GM18511 (cell line): ENCODE measurements around the gene PCDH15.

Experiments
- ATAC-seq: cut with Tn5 transposase; IDR thresholded peaks from one replicate; pipeline ENCODE4 v1.9.1; 2021; ENCODE audit warnings: mild to moderate bottlenecking, moderate library complexity; ENCODE audit not compliant: unreplicated experiment

The PCDH15 gene

DNA sequence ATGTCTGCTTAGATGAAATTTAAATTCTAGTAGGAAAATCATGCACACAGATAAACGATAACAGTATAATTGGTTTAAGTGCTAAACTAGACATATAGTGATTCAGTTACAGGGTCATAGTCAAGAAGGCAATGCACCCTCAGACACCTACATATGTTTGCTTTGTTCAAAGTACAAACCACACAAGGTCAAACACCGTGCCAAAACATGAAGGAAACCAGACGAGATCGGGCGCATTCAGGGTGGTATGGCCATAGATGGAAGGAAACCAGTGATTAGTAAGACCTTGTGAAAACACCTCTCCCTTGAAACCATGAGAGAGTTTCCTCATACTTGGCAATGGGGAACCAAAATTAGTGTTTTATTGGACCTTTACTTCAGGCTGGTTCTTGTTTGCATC lies 906.9 kb downstream of the PCDH15 start:
- ATAC-seq = no peak

GRCh38 chr10:53893061-53893460 lies 908.0 kb downstream of the PCDH15 start:
- no peak for ATAC-seq

DNA sequence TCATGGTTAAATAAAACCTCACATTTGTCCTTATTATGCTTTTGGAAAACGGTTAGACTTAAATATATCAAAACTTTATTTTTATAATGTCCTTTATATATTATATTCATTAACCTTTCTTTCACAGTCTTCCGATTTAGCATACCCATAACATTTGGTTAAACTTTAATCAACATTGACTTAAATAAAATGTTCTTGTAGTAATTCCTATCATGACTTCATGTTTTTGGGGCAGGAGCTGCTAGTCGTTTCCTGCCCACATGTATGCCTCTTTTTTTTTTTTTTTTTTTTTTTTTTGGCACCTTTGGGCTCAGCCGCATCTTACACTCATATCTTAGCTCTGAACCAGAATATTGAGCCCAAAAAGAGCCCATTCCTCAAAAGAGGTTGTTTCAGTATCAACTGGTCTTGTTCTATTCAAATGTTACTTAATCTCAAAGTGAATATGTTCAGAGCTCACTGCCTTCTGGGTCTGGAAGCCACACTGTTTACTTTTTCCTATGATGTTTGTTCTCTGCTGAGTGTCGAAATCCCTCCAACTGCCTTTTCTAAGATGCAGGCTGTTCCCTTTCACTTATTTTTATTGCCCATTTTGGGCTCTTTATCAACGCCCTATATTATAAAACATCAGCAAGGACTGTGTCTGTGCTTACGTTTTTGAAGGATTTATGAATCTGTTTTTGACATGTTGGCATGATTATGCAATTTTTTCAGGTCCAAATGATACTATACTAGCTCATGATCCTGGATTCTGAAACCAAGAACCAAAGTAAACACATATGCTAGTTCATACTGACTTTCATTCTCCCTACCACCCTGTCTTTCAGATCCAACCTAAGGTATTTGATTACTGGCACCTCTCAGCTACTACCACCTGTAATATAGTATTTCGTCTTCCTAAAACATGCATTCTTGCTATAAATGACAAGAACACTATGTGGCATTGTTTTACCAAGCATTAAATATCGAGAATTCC lies 914.4 kb downstream of the PCDH15 start:
- no peak for ATAC-seq

DNA sequence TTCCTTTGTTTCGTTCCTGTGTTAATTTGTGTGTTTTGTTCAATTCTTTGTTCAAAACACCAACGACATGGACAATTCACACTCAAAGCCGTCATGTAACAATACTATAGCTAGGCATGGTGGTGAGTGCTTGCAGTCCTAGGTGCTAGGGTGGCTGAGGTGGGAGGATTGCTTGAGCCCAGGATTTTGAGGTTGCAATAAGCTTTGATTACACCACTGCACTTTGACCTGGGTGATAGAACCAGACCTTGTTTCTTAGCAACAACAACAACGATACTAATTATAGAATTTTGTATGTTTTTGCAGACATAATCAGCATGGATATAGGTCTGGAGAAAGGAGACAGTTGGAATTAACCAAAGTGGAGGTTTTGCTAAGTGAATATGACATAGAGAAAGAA lies 936.2 kb downstream of the PCDH15 start:
- ATAC-seq = no peak

GRCh38 chr10:53852450-53853175 lies 948.4 kb downstream of the PCDH15 start:
- no peak for ATAC-seq

GRCh38 chr10:53846809-53847208 lies 954.2 kb downstream of the PCDH15 start:
- no peak for ATAC-seq

- ATAC-seq = no peak
Measured at GRCh38 chr10:53843736-53844362, 957.2 kb downstream of the PCDH15 start.

DNA sequence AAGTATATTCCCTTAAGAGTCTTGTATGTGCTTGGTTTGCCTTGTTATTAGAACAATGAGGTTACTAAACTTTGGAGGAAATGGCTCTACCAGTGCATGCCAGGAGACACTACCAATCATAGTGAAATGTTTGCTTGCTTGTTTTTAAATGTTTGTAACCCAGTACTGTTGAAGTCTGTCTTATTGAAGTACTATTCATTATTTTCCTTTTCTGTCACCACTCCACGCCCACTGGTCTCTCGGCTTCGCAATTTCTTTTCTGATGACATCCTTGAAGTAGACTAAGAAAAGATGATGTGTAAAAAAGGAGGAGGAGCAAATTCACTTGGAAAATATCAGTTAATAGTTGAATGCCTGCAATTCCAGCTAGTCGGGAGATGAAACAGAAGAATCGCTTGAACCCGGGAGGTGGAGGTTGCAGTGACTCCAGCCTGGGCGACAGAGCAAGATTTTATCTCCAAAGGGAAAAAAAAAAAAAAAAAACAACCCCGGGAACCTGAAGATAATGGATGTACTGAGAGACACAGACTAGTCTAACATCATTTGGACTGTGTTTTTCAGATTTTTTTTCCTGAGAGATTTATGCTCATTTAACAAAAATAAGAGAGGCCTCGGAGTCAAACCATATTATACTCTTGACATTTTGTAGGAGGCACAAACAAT lies 959.4 kb downstream of the PCDH15 start:
- ATAC-seq = no peak

- ATAC-seq = no peak
Measured at GRCh38 chr10:53840653-53841052, 960.4 kb downstream of the PCDH15 start.

DNA sequence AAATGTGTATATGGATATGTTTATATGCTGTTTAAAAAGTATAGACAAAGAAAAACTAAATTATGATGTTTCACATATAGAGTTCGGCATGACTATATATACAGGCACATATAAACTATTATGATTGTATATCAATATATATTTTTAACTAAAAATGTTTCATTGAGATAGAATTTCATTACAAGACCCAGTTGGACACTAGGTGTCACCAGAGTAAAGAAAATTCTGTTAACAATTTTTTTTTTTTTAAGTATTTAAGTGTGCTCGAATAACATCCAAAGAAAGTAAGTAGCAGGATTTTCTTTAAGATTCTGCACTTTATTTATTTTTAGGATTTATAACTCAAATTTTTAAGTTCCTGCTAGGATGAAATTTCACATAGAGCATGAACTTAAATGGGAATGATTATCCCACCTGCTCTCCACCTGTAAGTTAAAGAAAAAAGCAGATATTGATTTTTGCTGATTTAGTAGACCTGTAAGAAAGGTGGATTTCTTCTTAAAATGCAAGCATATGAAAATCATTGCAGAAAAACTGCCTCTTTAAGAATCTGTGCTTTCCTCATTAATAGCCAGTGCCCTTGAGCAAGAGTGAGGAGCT lies 961.5 kb downstream of the PCDH15 start:
- no peak for ATAC-seq

DNA sequence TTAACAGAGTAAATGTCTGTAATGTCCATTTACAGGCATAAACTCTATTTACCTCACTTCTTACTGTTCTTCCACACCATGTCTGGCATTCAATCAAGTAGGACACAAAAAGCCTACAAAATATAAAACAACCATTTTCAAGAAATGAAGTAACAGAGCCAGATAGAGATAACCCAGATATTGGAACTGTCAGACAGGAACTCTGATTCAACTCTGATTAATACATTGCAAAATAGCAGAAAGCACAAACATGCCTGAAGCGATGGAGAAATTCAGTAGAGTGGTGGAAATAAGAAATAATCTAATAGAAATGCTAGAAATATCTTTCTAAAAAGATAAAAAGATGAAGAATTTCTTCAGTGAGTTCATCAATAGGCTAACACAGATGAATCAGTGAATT lies 964.4 kb downstream of the PCDH15 start:
- no peak for ATAC-seq

GRCh38 chr10:53833908-53834307 lies 967.1 kb downstream of the PCDH15 start:
- ATAC-seq = no peak

- no peak for ATAC-seq
Measured at GRCh38 chr10:53827261-53827660, 973.8 kb downstream of the PCDH15 start.

DNA sequence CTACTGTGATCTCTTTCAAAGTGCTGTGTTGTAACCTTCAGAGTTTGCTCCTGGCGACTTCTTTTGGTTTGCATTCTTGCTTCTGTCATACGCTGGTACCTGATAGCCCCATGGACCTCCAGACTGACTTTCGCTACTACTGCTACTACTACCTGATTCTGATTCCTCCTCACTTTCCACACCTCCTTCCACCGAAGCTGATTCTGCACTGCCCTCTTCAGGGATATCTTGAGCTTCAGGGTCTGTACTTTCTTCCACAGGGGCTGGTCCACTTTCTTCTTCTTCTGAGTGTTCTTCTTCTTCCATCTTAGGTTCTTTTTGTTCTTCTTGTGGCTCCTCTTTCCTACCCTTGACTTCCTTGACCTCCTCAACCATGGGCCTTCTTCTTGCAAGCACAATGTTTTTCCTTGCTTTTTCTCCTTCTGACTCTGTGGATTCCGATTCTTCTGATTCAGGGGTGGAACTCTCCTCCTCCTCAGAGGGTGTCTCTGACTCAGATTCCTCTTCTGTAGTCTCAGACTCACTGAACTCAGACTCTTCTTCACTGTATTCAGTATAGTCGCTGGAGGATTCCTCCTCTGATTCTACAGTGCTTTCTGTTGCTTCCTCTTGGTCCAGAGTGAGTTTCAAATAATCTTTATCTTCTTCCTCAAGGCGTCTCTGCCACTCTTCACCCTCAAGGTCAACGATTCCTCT lies 992.2 kb downstream of the PCDH15 start:
- no peak for ATAC-seq

DNA sequence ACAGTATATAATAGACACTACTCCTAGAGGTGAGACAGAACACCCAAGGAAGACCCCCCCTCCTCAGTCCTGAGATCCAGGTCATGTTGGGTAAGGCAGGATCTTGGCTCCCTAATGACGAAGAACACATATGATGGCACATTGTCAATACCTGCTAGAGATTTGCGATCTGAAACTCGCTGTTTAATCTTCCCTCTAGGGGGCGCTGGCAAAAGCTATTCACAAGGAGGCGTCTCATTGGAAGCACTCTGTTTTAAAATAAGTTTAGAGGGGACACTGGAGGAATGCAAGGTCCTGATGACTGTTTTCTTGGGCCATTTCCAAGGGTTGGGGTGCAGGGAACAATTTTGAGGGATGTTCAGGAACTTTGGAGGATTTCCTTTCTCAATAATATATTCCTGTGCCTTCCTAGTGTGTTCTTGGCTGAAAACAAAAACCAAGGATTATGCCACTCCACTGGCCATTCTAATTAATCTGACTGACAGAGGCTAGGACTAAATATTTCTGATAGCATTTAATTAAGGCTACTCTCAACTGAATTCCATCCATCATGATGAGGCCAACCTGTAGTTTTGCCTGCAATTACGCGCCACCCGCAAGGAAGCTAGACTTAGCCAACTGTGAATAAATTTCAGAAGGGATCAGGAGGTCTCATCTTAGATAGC lies 1014.7 kb downstream of the PCDH15 start:
- ATAC-seq = no peak

DNA sequence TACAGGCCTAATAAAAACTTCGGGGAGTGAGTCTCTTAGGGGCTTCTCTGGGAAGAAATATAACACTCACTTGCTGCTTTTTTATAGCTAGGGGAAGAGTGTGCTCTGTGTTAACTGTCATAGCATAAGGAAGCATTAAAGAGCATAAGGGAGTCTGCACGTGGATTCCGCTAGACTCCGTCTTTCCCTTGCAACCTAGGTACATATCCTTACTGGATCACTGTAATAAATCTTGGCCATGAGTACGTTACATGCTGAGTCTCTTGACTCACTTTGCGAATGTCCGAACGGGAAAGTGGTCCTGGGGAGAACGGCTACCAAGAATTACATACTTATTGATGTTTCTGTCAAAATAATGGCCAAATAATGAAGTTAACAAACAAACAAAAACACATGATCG lies 1029.3 kb downstream of the PCDH15 start:
- ATAC-seq = no peak

- no peak for ATAC-seq
Measured at GRCh38 chr10:53770903-53771302, 1030.1 kb downstream of the PCDH15 start.

DNA sequence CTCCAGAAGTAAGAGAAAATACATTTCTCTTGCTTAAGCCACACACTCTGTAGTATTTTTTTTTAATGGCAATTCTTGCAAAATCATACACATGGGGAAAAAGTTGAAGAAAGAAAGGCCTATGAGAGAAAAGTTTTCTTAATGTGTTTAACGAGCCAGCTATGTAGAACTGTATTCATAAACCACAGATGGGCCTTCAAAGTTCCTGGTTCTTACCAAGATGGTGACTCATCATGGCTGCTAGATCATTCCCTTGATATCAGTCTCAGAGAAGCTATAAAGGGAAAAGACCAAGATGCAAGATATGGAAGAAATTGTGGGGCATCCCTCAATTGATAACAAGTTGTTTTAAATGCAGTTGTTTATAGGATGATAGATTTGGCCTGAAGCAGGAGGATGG lies 1035.7 kb downstream of the PCDH15 start:
- ATAC-seq = no peak

DNA sequence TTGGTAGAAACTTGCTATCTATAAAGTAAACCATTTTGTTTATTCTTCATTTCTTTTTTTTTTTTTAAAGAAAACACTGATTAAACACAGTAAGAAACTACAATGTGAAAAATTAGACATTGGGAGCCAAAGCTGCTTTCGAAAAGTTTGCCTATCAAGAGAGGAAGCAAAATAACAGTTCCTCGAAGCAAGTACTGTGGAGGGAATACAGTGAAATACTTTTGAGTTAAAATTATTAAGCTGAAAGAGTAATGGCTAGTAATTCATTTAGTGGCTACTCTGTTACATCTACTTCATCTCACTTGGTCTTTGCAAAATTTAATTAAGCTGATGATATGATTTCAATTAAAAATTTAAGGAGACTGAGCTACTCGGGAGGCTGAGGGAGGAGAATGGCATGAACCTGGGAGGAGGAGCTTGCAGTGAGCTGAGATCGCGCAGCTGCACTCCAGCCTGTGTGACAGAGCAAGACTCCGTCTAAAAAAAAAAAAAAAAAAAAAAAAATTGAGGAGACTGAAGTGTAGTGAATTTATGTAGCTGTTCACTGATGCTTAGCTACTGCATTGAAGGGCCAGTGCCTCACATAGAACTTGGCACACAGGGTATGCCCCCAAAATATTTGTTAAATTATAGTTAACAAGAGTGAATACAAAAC lies 1046.3 kb downstream of the PCDH15 start:
- no peak for ATAC-seq
